OCI-LY7 (cell line): ENCODE data around the gene GPSM3. TPM values are rescaled to one million over a fixed set of nuclear protein-coding genes. Genes with fewer than 3 reads are reported as not detected.

Experiments used
- BruUV-seq: library from RNA; stranded (reverse); fragments of 400-500 nt; replicated peaks from 2 replicates; lab custom pipeline; 2021; lab: Mats Ljungman, UMichigan
- CTCF ChIA-PET: fragments of 300-600 bp; sonication (Branson Sonifier 250); formaldehyde crosslinking; loops from one replicate; lab custom pipeline; 2022; ENCODE audit warnings: antibody characterized with exemption; ENCODE audit not compliant: unreplicated experiment; lab: Charles Lee
- POLR2A ChIA-PET: fragments of 300-600 bp; sonication (Branson Sonifier 250); formaldehyde crosslinking; loops from one replicate; lab custom pipeline; 2022; ENCODE audit warnings: antibody characterized with exemption; lab: Charles Lee
- DNase-seq: peaks from one replicate; pipeline ENCODE4 v3.0.0-alpha.2; 2015; ENCODE audit warnings: low spot score
- H2AFZ ChIP-seq: fragments of 200-600 bp; sonication (generic), shearing (Covaris generic); 2 replicates; pipeline ENCODE4 v1.6.1; 2014; ENCODE audit warnings: mild to moderate bottlenecking, antibody characterized with exemption, low read length, moderate library complexity
- H3K27ac ChIP-seq: fragments of 200-600 bp; sonication (generic); 2 replicates; pipeline ENCODE4 v1.5.1; 2014; ENCODE audit warnings: mixed run types, low read depth, mild to moderate bottlenecking, moderate library complexity, low read length, inconsistent platforms; ENCODE audit not compliant: poor library complexity, severe bottlenecking
- H3K36me3 ChIP-seq: fragments of 200-600 bp; sonication (generic); 2 replicates; pipeline ENCODE4 v1.6.1; 2014; ENCODE audit warnings: mild to moderate bottlenecking, antibody characterized with exemption, low read length, moderate library complexity, mixed read lengths; ENCODE audit not compliant: insufficient read depth
- H3K4me1 ChIP-seq: fragments of 200-600 bp; sonication (generic); 2 replicates; pipeline ENCODE4 v1.5.1; 2014; ENCODE audit warnings: mild to moderate bottlenecking, low read length; ENCODE audit not compliant: insufficient read depth, poor library complexity, severe bottlenecking
- H3K4me2 ChIP-seq: fragments of 200-600 bp; sonication (generic); 2 replicates; pipeline ENCODE4 v1.6.1; 2014; ENCODE audit warnings: mild to moderate bottlenecking, low read length
- H3K4me3 ChIP-seq: fragments of 200-600 bp; sonication (generic); 2 replicates; pipeline ENCODE4 v1.5.1; 2014; ENCODE audit warnings: mild to moderate bottlenecking, low read depth, low read length; ENCODE audit not compliant: poor library complexity, severe bottlenecking
- H3K79me2 ChIP-seq: fragments of 200-600 bp; sonication (generic); 2 replicates; pipeline ENCODE4 v1.6.1; 2016; ENCODE audit warnings: low read depth, mild to moderate bottlenecking, low read length, moderate library complexity, mixed read lengths; ENCODE audit not compliant: insufficient read depth
- H3K9me2 ChIP-seq: fragments of 200-600 bp; sonication (generic); 2 replicates; pipeline ENCODE4 v1.6.1; 2016; ENCODE audit warnings: mild to moderate bottlenecking, low read length, mixed read lengths; ENCODE audit not compliant: insufficient read depth
- H3K9me3 ChIP-seq: fragments of 200-600 bp; sonication (generic); 2 replicates; pipeline ENCODE4 v1.6.1; 2014; ENCODE audit warnings: mild to moderate bottlenecking, mixed run types, low read length, mixed read lengths
- H4K20me1 ChIP-seq: fragments of 200-600 bp; sonication (generic); 2 replicates; pipeline ENCODE4 v1.6.1; 2014; ENCODE audit warnings: mild to moderate bottlenecking, antibody characterized with exemption, low read length, moderate library complexity, mixed read lengths; ENCODE audit not compliant: insufficient read depth
- CTCF ChIP-seq: fragments of 200-600 bp; sonication (generic); conservative IDR thresholded peaks from 2 replicates; pipeline ENCODE4 v1.5.1; 2014; ENCODE audit warnings: mild to moderate bottlenecking, antibody characterized with exemption, low read length, moderate library complexity, mixed read lengths
- EZH2phosphoT487 ChIP-seq: fragments of 200-600 bp; sonication (generic); IDR thresholded peaks from 2 replicates; pipeline ENCODE4 v1.6.1; 2018; ENCODE audit warnings: low read depth, borderline replicate concordance, mild to moderate bottlenecking, mixed run types, antibody characterized with exemption, low read length, moderate library complexity, mixed read lengths
- intact Hi-C: fragments of 100-400 bp; cut with micrococcal nuclease; formaldehyde crosslinking; loops from one replicate; pipeline ENCODE4 v1.10.0; 2022; ENCODE audit not compliant: unreplicated experiment
- total RNA-seq, 2 experiments: library from RNA; depleted of rRNA in 1 of 2; stranded (reverse); fragments of >200 nt in 1 of 2; shearing (Covaris generic) in 1 of 2; gene quantifications; 2 replicates each; pipeline ENCODE4 v1.2.3, GENCODE V29; 2014 to 2022

Gene GPSM3
- total RNA-seq, 2 experiments from 2014 or later, result 94.4 to 100 TPM

GRCh38 chr6:32177788-32178546 is 14.5 kb downstream of the GPSM3 start, which contains the start of gene RNF5:
RNF5 (plus strand) TSS chr6:32178405; CDS start chr6:32178512, 107 bp downstream.
- peak within 1 kb of the TSS; percentile 99 for H3K4me2 ChIP-seq
- no peaks in the 10 kb centered on the region for H4K20me1 ChIP-seq
- peaks cover 14% of the 10 kb centered on the region; the same call in 1 of the 2 replicates for H3K79me2 ChIP-seq
- peaks cover 41% of the 10 kb centered on the region for H3K4me1 ChIP-seq
- POLR2A ChIA-PET, result interaction anchor here (1.0 to 2.1 kb wide), 4 partner anchors 13 to 49 kb away, joined by 5 to 11 read pairs (median 5); partner anchors contain the start of genes ATF6B, GPSM3 and PBX2
- H3K27ac ChIP-seq, result peak within 1 kb of the TSS; percentile 56
- no peak for TF ChIP-seq CTCF
- TF ChIP-seq EZH2phosphoT487, result no peak
- CTCF ChIA-PET, result interaction anchor here (1.3 kb wide), 1 partner anchor 15 kb away, joined by 3 read pairs; the partner anchor contains the start of gene GPSM3
- DNase-seq, result peak; percentile 100
- no peaks in the 10 kb centered on the region for H3K9me2 ChIP-seq
- no peaks in the 10 kb centered on the region for H3K9me3 ChIP-seq
- peak within 1 kb of the TSS; percentile 74 for H3K4me3 ChIP-seq
- H2AFZ ChIP-seq, result peak within 1 kb of the TSS; percentile 68
- intact Hi-C loops, result loop anchor here (1.0 to 2.0 kb wide), 2 partner anchors 17 to 23 kb away; partner anchors contain the start of gene PPT2
- no TSS peak for BruUV-seq
- peaks cover 19% of the 10 kb centered on the region; the same call in 1 of the 2 replicates for H3K36me3 ChIP-seq

- peak overlapping the region; percentile 74 for H3K4me3 ChIP-seq
- peaks cover 44% of the 10 kb centered on the region for H3K4me1 ChIP-seq
- no peaks in the 10 kb centered on the region for H3K9me3 ChIP-seq
- ChIA-PET POLR2A (interaction anchor here (1.0 to 2.1 kb wide), 4 partner anchors 13 to 49 kb away, joined by 5 to 11 read pairs (median 5); partner anchors contain the start of genes ATF6B, GPSM3 and PBX2), CTCF (interaction anchor here (1.3 kb wide), 1 partner anchor 16 kb away, joined by 3 read pairs; the partner anchor contains the start of gene GPSM3)
- peak overlapping the region; percentile 96 for H3K4me2 ChIP-seq
- H3K79me2 ChIP-seq, result peaks cover 14% of the 10 kb centered on the region; the same call in 1 of the 2 replicates
- DNase-seq, result no peak
- TF ChIP-seq CTCF (no peak), EZH2phosphoT487 (no peak)
- H3K36me3 ChIP-seq, result peaks cover 13% of the 10 kb centered on the region; the same call in 1 of the 2 replicates
- intact Hi-C loops, result loop anchor here (2.0 kb wide), 1 partner anchor 22 kb away; the partner anchor contains the start of gene PPT2
- TSS peak; percentile 72 for BruUV-seq
- peak overlapping the region; percentile 68 for H2AFZ ChIP-seq
- peak overlapping the region; percentile 56 for H3K27ac ChIP-seq
- no peaks in the 10 kb centered on the region for H4K20me1 ChIP-seq
- H3K9me2 ChIP-seq, result no peaks in the 10 kb centered on the region
These were observed 15.2 kb downstream of the GPSM3 start for GRCh38 chr6:32177183-32177787.
